HUES48 (cell line): Measurements from ENCODE around the gene TUBA8.
"Not testable (repeated sequence)": the region's sequence is repeated elsewhere in the genome, so short reads cannot be mapped to it uniquely, and the experiment has no call there.

Experiments used
- H3K27ac ChIP-seq: one replicate; pipeline ENCODE4 v1.7.0; 2013; ENCODE audit warnings: low read depth, low read length, inconsistent platforms
- H3K27me3 ChIP-seq: 2 replicates; pipeline ENCODE4 v1.6.1; 2013; ENCODE audit warnings: mild to moderate bottlenecking, low read length; ENCODE audit not compliant: control insufficient read depth, insufficient read depth
- H3K36me3 ChIP-seq: 2 replicates; pipeline ENCODE4 v1.6.1; 2013; ENCODE audit warnings: low read length; ENCODE audit not compliant: control insufficient read depth, insufficient read depth
- H3K4me1 ChIP-seq: 2 replicates; pipeline ENCODE4 v1.6.1; 2013; ENCODE audit warnings: mild to moderate bottlenecking, low read length; ENCODE audit not compliant: control insufficient read depth, insufficient read depth
- H3K4me3 ChIP-seq: 2 replicates; pipeline ENCODE4 v1.5.1; 2013; ENCODE audit warnings: mild to moderate bottlenecking, low read depth, low read length
- H3K9ac ChIP-seq: 2 replicates; pipeline ENCODE4 v1.6.1; 2013; ENCODE audit warnings: mild to moderate bottlenecking, low read depth, low read length, moderate library complexity
- H3K9me3 ChIP-seq: 2 replicates; pipeline ENCODE4 v1.6.1; 2013; ENCODE audit warnings: low read length; ENCODE audit not compliant: control insufficient read depth, insufficient read depth

Gene TUBA8

DNA sequence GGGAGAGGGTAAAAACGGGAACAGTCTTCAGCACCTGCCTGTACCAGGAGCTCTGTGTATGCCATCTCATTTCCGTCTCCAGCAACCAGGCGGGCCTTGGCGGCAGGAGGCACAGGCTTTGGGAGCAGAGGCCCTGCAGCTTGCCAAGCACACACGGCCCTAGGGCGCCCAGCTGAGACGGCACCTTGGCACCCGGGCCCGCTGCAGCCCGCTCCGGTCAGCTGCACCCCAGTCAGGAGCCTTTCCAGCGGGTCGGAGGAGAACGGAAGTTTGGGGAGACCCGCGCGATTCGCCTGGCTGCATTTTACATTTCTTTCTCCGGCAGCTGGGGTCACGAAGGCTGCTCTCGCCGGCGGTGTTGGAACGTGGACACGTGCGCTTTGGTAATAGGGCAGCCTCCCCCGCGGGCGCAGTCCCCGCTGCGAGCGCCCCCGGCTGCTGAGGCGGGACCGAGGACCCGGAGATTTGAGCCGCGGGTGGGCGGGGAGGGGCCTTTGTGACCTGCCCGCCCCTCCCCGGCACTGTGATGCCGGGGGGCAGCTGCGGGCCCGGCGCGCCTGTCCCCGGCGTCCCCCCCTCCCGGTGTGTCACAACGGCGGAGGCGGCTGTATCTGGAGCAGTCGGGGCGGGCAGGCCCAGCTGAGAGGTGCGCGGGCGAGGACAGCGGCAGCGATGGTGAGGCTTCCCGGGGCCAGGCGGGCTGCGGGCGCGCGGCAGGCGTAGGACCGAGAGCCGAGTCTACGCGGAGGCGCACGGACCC, at the start of gene TUBA8:
TSS of gene TUBA8 (plus strand) at position 616 of the 760 bp plus-strand sequence. CDS start at position 673, 57 bp downstream.
- H3K9ac ChIP-seq = no peak within 1 kb of the TSS
- H3K9me3 ChIP-seq = 0 out of 2 replicates have a peak, but pooled peaks cover 4% of the 10 kb centered on the region
- no peak within 1 kb of the TSS for H3K27ac ChIP-seq

DNA sequence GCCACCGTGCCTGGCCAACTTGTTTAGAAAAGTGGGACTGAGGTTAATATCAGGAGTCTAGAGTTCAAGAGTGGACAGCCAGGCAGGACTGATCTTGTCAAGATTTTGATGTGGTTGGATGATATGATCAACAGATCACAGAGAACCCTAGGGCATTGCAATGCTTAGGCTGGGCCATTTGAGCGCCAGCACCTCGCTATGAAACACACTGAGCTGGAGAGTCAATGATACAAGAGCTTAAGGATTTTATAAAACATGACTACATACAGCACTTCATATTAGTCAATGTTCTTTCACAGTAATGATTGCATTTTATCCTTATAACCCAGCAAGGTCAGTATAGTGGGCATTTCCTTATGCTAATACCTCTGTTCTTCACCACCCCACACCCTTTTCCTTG, 48.2 kb upstream of the TUBA8 start:
- H3K9ac ChIP-seq = no peak overlapping the region
- 0 out of 2 replicates have a peak, but pooled peaks cover 3% of the 10 kb centered on the region for H3K4me1 ChIP-seq
- H3K36me3 ChIP-seq = no peaks in the 10 kb centered on the region
- no peak overlapping the region for H3K4me3 ChIP-seq
- no peaks in the 10 kb centered on the region for H3K27me3 ChIP-seq
- H3K9me3 ChIP-seq = no peaks in the 10 kb centered on the region
- H3K27ac ChIP-seq = no peak overlapping the region

More for the DNA sequence above, at the start of gene TUBA8:
- peak within 1 kb of the TSS; percentile 53 for H3K4me3 ChIP-seq
- no peaks in the 10 kb centered on the region for H3K36me3 ChIP-seq
- H3K4me1 ChIP-seq = 0 out of 2 replicates have a peak, but pooled peaks cover 7% of the 10 kb centered on the region
- H3K27me3 ChIP-seq = peaks cover 38% of the 10 kb centered on the region

- no peak overlapping the region for H3K27ac ChIP-seq
- no peak overlapping the region for H3K9ac ChIP-seq
These were observed 47.3 kb upstream of the TUBA8 start for GRCh38 chr22:18063306-18063705.

DNA sequence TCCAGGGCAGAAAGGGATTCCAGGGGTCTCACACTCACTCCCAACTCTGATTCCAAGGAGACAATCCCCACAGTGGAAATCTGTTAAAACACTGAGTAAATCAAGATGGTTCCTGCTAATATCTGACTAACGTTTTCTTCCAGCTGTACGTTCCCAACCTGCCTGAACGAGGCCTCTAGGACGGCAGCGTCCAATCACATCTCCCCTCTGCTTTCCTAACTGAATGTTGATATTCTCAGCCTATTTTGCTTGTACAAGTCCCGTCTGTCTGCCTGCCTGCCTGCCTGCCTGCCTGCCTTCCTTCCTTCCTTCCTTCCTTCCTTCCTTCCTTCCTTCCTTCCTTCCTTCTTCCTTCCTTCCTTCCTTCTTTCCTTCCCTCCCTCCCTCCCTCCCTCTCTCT, 46.9 kb upstream of the TUBA8 start:
- not testable (repeated sequence) for H3K27me3 ChIP-seq, H3K27ac ChIP-seq, H3K4me1 ChIP-seq, H3K4me3 ChIP-seq, H3K36me3 ChIP-seq, H3K9me3 ChIP-seq, H3K9ac ChIP-seq

More at GRCh38 chr22:18063306-18063705, 47.3 kb upstream of the TUBA8 start:
- no peaks in the 10 kb centered on the region for H3K27me3 ChIP-seq
- no peaks in the 10 kb centered on the region for H3K36me3 ChIP-seq
- H3K4me3 ChIP-seq = no peak overlapping the region
- H3K9me3 ChIP-seq = no peaks in the 10 kb centered on the region
- H3K4me1 ChIP-seq = peaks cover 6% of the 10 kb centered on the region; the same call in 1 of the 2 replicates

GRCh38 chr22:18064636-18065035, 46.0 kb upstream of the TUBA8 start:
- no peak overlapping the region for H3K27ac ChIP-seq
- H3K27me3 ChIP-seq = no peaks in the 10 kb centered on the region
- H3K4me3 ChIP-seq = no peak overlapping the region

DNA sequence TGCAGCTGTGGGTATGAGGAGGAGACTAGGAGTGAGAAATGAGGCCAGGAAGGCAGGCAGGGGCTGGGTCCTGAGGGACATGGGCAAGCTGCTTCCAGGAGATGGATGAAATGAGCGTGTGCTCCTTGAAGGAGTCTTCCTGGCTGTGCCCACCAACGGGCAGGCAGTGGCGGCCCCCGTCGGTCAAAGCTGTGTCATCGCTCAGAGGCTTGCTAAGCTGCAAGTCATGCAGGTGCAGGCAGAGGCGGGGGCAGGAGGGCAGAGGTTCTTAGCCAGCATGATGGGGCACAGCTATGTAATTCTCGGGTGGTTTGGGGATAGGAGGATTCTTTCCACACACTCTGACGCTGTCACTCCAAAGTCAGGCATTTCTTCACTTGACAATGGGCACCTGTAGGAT, 45.4 kb upstream of the TUBA8 start:
- no peaks in the 10 kb centered on the region for H3K27me3 ChIP-seq
- no peak overlapping the region for H3K27ac ChIP-seq
- H3K4me3 ChIP-seq = no peak overlapping the region
- H3K4me1 ChIP-seq = peaks cover 7% of the 10 kb centered on the region; the same call in 1 of the 2 replicates
- H3K9me3 ChIP-seq = no peaks in the 10 kb centered on the region
- no peak overlapping the region for H3K9ac ChIP-seq
- H3K36me3 ChIP-seq = no peaks in the 10 kb centered on the region

More at GRCh38 chr22:18064636-18065035, 46.0 kb upstream of the TUBA8 start:
- Histone ChIP-seq H3K9ac (no peak overlapping the region), H3K36me3 (no peaks in the 10 kb centered on the region), H3K9me3 (no peaks in the 10 kb centered on the region), H3K4me1 (peaks cover 7% of the 10 kb centered on the region; the same call in 1 of the 2 replicates)

- Histone ChIP-seq H3K9me3 (no peaks in the 10 kb centered on the region), H3K4me1 (peaks cover 5% of the 10 kb centered on the region; the same call in 1 of the 2 replicates), H3K4me3 (no peak overlapping the region), H3K27me3 (no peaks in the 10 kb centered on the region), H3K36me3 (no peaks in the 10 kb centered on the region), H3K27ac (no peak overlapping the region), H3K9ac (no peak overlapping the region)
These were observed 44.3 kb upstream of the TUBA8 start for GRCh38 chr22:18066181-18066859.

DNA sequence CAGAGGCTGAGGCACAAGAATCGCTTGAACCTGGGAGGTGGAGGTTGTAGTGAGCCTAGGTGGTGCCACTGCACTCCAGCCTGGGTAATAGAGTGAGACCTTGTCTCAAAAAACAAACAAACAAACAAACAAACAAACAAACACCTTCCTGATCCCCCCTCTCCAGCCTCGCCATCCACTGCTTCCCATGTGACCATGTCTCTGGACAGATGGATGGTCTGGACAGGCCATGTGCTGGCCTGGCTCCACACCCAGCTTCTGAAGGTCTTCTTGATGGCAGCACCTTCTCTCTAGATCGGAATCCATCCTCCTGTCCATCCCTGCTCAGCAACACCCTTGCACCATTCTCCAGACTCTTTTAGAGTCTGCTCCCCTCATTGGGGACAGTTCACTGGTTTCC, 43.5 kb upstream of the TUBA8 start:
- Histone ChIP-seq H3K27me3 (no peaks in the 10 kb centered on the region), H3K9ac (no peak overlapping the region), H3K4me3 (no peak overlapping the region), H3K27ac (no peak overlapping the region), H3K36me3 (no peaks in the 10 kb centered on the region), H3K9me3 (no peaks in the 10 kb centered on the region), H3K4me1 (peaks cover 4% of the 10 kb centered on the region; the same call in 1 of the 2 replicates)

- peak overlapping the region; percentile 43 for H3K27ac ChIP-seq
- no peak overlapping the region for H3K4me3 ChIP-seq
- H3K27me3 ChIP-seq = no peaks in the 10 kb centered on the region
- peaks cover 4% of the 10 kb centered on the region; the same call in 1 of the 2 replicates for H3K4me1 ChIP-seq
- peak overlapping the region; percentile 44; the same call in 1 of the 2 replicates for H3K9ac ChIP-seq
- H3K9me3 ChIP-seq = no peaks in the 10 kb centered on the region
- no peaks in the 10 kb centered on the region for H3K36me3 ChIP-seq
These were observed 42.9 kb upstream of the TUBA8 start for GRCh38 chr22:18067548-18068341.

DNA sequence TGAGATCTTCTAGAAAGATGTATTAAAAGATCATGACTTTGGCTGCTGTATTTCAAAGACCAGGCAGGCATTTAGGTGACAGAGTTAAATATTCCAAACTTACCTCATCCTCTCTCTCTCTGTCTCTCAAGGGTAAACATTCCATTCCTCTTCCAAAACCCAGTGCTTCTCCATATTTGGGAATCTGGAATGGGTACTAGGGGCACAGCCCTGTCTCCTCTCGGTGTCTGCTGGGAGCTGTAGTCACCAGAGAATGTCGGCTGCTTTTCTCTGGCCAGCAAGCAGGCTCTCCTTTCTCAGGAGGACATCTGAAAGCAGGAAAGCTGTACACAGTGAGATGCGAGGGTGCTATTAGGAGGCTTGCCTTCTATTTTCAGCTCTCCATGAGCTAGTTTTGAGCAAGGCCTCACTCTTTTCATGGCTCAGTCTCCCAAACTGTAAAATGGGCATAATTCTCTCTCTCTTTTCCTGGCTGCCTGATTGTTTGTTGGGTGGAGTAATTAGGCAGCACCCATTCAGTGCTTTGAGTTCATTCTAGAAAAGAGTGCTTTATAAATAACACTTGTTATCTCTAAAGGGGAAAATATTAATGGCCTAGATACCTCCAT, 42.1 kb upstream of the TUBA8 start:
- Histone ChIP-seq H3K27ac (no peak overlapping the region), H3K27me3 (no peaks in the 10 kb centered on the region), H3K4me1 (peaks cover 4% of the 10 kb centered on the region; the same call in 1 of the 2 replicates), H3K4me3 (no peak overlapping the region), H3K36me3 (no peaks in the 10 kb centered on the region), H3K9ac (0 out of 2 replicates have a peak overlapping the region, but pooled peaks have one; percentile 44), H3K9me3 (no peaks in the 10 kb centered on the region)
